Keratinocyte (primary cell): Measurements from ENCODE around the gene GNB1. TPM values are rescaled to one million over a fixed set of nuclear protein-coding genes. Genes with fewer than 3 reads are reported as not detected.

Experiments used
- DNase-seq: peaks from one replicate; pipeline ENCODE4 v3.0.0-alpha.2; 2011; ENCODE audit warnings: low read depth, missing footprints, low spot score
- FAIRE-seq: peaks from 2 replicates; lab custom pipeline; 2011; peaks lifted over from hg19 to GRCh38; lab: Jason Lieb, UNC
- H2AFZ ChIP-seq: 2 replicates; pipeline ENCODE4 v1.6.0; 2012; ENCODE audit warnings: low read length, control low read depth, inconsistent platforms; ENCODE audit not compliant: control insufficient read depth
- H3K27ac ChIP-seq: 2 replicates; pipeline ENCODE4 v1.5.1; 2011; ENCODE audit warnings: low read length; ENCODE audit not compliant: control insufficient read depth, insufficient read depth
- H3K27me3 ChIP-seq: 3 replicates; pipeline ENCODE4 v1.6.0; 2011; ENCODE audit warnings: low read length; ENCODE audit not compliant: control insufficient read depth, insufficient read depth; ENCODE audit errors: extremely low read depth
- H3K36me3 ChIP-seq, 2 experiments: 2 replicates in 1 of 2; 3 replicates in 1 of 2; pipeline ENCODE4 v1.5.1; 2011; ENCODE audit warnings: low read length in 2 of 2, mild to moderate bottlenecking in 1 of 2; ENCODE audit not compliant: control insufficient read depth in 2 of 2, insufficient read depth in 2 of 2; ENCODE audit errors: extremely low read depth in 1 of 2
- H3K4me1 ChIP-seq: 3 replicates; pipeline ENCODE4 v1.5.1; 2011; ENCODE audit warnings: low read length; ENCODE audit not compliant: control insufficient read depth, insufficient read depth; ENCODE audit errors: extremely low read depth
- H3K4me2 ChIP-seq: 3 replicates; pipeline ENCODE4 v1.6.0; 2011; ENCODE audit warnings: low read depth, low read length; ENCODE audit not compliant: control insufficient read depth, insufficient read depth; ENCODE audit errors: extremely low read depth
- H3K4me3 ChIP-seq, 3 experiments: fragments of 200-600 bp in 1 of 3; sonication (generic) in 1 of 3; 2 replicates in 2 of 3; 3 replicates in 1 of 3; pipeline ENCODE4 v1.5.1; 2011 to 2016; ENCODE audit warnings: low read length in 3 of 3, mild to moderate bottlenecking in 3 of 3, control low read depth in 2 of 3, inconsistent platforms in 1 of 3, low read depth in 1 of 3, mixed read lengths in 1 of 3, mixed run types in 1 of 3, moderate library complexity in 1 of 3; ENCODE audit not compliant: control insufficient read depth in 2 of 3, insufficient read depth in 2 of 3; ENCODE audit errors: extremely low read depth in 1 of 3
- H3K79me2 ChIP-seq: 2 replicates; pipeline ENCODE4 v1.6.0; 2012; ENCODE audit warnings: low read length; ENCODE audit not compliant: control insufficient read depth, insufficient read depth
- H3K9ac ChIP-seq: 3 replicates; pipeline ENCODE4 v1.6.0; 2011; ENCODE audit warnings: low read length; ENCODE audit not compliant: control insufficient read depth, insufficient read depth; ENCODE audit errors: extremely low read depth
- H3K9me1 ChIP-seq: 3 replicates; pipeline ENCODE4 v1.6.0; 2011; ENCODE audit warnings: low read length; ENCODE audit not compliant: control insufficient read depth, insufficient read depth; ENCODE audit errors: extremely low read depth
- H3K9me3 ChIP-seq: 2 replicates; pipeline ENCODE4 v1.5.1; 2012; ENCODE audit warnings: low read depth, low read length; ENCODE audit not compliant: control insufficient read depth
- H4K20me1 ChIP-seq: 3 replicates; pipeline ENCODE4 v1.6.0; 2011; ENCODE audit warnings: low read length; ENCODE audit not compliant: control insufficient read depth, insufficient read depth; ENCODE audit errors: extremely low read depth
- EZH2 ChIP-seq: IDR thresholded peaks from one replicate; pipeline ENCODE4 v1.6.1; 2012; ENCODE audit warnings: inconsistent platforms, mild to moderate bottlenecking, low read length, moderate library complexity
- dilution Hi-C: fragments of 300-500 bp; cut with MboI; formaldehyde crosslinking; loops from one replicate; pipeline ENCODE4 v1.7.0; 2020; ENCODE audit warnings: low sequenced_read_pairs; ENCODE audit not compliant: extremely low pct_ligation_motif_present
- polyA plus RNA-seq, 5 experiments: library from polyadenylated mRNA; depleted of rRNA in 3 of 5; stranded (reverse) in 3 of 5; stranded (forward) in 1 of 5; unstranded in 1 of 5; fragments of >200 nt; gene quantifications; 1 replicate in 1 of 5; 2 replicates in 3 of 5; 3 replicates in 1 of 5; pipeline versions ENCODE4 v1.2.1 to v1.2.3, GENCODE V29; 2011 to 2012; ENCODE audit warnings: missing spikeins in 2 of 5, low read depth in 1 of 5, low replicate concordance in 1 of 5
- TF ChIP-seq, protein P1 (sequence below), 3 experiments: IDR thresholded peaks in 1 of 3; conservative IDR thresholded peaks in 1 of 3; optimal IDR thresholded peaks in 1 of 3; 2 replicates in 2 of 3; 3 replicates in 1 of 3; pipeline versions ENCODE3 to v1.5.1; 2011; ENCODE audit warnings: low read length in 3 of 3, mild to moderate bottlenecking in 3 of 3, moderate library complexity in 2 of 3, control low read depth in 1 of 3, inconsistent platforms in 1 of 3; ENCODE audit not compliant: insufficient read depth in 2 of 3; ENCODE audit errors: extremely low read depth in 1 of 3

Gene GNB1
- polyA plus RNA-seq, 1 donor (not counting 4 experiments of a cell fraction or from before 2014, with no cell fraction given), result 364 TPM

DNA sequence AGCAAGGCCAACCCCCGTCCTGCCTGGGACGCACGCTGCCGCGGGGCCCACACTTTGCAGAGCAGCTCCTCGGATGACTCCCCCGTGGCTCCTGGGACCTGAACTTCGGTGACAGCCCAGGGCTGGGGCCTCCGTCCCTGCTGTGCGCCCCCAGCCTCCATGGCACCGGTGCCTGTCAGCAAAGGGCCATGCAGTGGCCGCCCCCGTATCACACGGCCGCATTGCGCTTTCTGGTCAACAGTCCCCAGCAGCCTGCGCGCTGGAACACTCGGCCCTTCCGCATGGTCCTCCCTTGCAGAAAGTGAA lies 130.6 kb downstream of the GNB1 start:
- H3K4me2 ChIP-seq, result no peak overlapping the region
- H2AFZ ChIP-seq, result no peak overlapping the region
- no peak overlapping the region for H3K27ac ChIP-seq
- no peaks in the 10 kb centered on the region for H3K9me3 ChIP-seq
- H3K27me3 ChIP-seq, result no peaks in the 10 kb centered on the region
- TF ChIP-seq, protein P1, sequence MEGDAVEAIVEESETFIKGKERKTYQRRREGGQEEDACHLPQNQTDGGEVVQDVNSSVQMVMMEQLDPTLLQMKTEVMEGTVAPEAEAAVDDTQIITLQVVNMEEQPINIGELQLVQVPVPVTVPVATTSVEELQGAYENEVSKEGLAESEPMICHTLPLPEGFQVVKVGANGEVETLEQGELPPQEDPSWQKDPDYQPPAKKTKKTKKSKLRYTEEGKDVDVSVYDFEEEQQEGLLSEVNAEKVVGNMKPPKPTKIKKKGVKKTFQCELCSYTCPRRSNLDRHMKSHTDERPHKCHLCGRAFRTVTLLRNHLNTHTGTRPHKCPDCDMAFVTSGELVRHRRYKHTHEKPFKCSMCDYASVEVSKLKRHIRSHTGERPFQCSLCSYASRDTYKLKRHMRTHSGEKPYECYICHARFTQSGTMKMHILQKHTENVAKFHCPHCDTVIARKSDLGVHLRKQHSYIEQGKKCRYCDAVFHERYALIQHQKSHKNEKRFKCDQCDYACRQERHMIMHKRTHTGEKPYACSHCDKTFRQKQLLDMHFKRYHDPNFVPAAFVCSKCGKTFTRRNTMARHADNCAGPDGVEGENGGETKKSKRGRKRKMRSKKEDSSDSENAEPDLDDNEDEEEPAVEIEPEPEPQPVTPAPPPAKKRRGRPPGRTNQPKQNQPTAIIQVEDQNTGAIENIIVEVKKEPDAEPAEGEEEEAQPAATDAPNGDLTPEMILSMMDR (optimal IDR thresholded peaks at IDR 0.05 in 1 of 3, IDR thresholded peaks at IDR 0.05 in 1 of 3, conservative IDR thresholded peaks at IDR 0.05 in 1 of 3; ENCODE audit: extremely low read depth in 1 of 3, insufficient read depth in 2 of 3, low read length in 3 of 3), result no peak
- TF ChIP-seq EZH2, result no peak
- H3K9me1 ChIP-seq, result no peaks in the 10 kb centered on the region
- H3K36me3 ChIP-seq, result peaks cover 31 to 39% of the 10 kb centered on the region in 2 experiments
- no peak overlapping the region for H3K4me3 ChIP-seq
- dilution Hi-C loops, result no loop called here
- peaks cover 7% of the 10 kb centered on the region for H4K20me1 ChIP-seq
- DNase-seq, result no peak
- H3K79me2 ChIP-seq, result peaks cover 46% of the 10 kb centered on the region
- peaks cover 8% of the 10 kb centered on the region for H3K4me1 ChIP-seq
- no peak overlapping the region for H3K9ac ChIP-seq
- no peak for FAIRE-seq

DNA sequence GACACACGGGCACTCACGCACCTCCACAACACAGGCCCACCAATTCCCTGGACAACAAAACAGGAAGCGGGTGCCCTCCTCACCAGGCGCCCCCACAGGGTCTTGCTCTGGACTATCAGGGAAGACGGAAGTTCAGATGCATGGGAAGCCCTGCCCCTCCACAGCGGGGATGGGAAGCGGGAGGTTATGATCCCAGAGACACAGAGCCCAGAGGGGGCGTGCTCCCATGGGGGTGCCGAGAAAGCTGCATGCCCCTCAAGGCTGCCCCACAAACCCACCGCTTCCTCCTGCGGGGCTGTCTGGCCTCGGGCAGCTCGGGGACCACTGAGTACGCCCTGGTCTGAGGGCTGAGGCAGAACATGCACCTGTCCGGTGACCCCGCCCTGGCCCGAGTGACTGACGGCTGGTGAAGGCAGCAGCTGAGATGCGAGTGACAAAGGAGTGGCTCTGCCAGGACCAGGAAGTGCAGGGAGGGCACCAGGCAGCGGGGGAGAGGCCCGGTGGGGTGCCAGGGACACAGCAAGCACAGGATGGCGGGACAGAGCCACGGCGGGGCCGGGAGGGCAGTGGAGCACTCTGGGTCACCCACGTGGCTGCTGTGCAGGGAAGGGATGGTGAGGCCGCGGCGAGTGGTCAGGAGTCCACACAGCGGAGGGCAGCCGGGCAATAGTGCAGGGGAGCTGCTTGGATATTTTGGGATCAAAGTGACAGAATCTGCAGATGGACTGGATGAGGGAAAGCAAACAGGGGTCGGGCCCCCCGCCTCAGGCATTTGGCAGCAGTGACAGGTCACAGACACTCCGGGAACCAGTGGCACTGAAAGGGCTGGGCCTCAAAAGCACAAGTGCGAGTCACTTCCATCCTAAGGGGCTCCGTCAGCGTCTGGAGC lies 131.2 kb downstream of the GNB1 start:
- no peak for TF ChIP-seq EZH2
- TF ChIP-seq, protein P1 (optimal IDR thresholded peaks at IDR 0.05 in 1 of 3, IDR thresholded peaks at IDR 0.05 in 1 of 3, conservative IDR thresholded peaks at IDR 0.05 in 1 of 3; ENCODE audit: extremely low read depth in 1 of 3, insufficient read depth in 2 of 3, low read length in 3 of 3), result no peak
- DNase-seq, result no peak
- H3K27me3 ChIP-seq, result no peaks in the 10 kb centered on the region
- H3K36me3 ChIP-seq, result peaks cover 34 to 36% of the 10 kb centered on the region in 2 experiments
- H3K4me2 ChIP-seq, result no peak overlapping the region
- peaks cover 8% of the 10 kb centered on the region for H3K4me1 ChIP-seq
- dilution Hi-C loops, result no loop called here
- peaks cover 41% of the 10 kb centered on the region for H3K79me2 ChIP-seq
- H3K9ac ChIP-seq, result no peak overlapping the region
- no peak overlapping the region for H3K4me3 ChIP-seq
- no peak overlapping the region for H3K27ac ChIP-seq
- no peaks in the 10 kb centered on the region for H3K9me1 ChIP-seq
- FAIRE-seq, result no peak
- no peaks in the 10 kb centered on the region for H3K9me3 ChIP-seq
- H2AFZ ChIP-seq, result no peak overlapping the region
- H4K20me1 ChIP-seq, result peaks cover 7% of the 10 kb centered on the region
